ENCODE results near the gene NRARP. TPM values are rescaled to one million over a fixed set of nuclear protein-coding genes. Genes with fewer than 3 reads are reported as not detected.

The NRARP gene
- total and polyA plus RNA-seq, 4 donors = 0.48 to 1.3 (median 0.93) TPM; not detected in 1

DNA sequence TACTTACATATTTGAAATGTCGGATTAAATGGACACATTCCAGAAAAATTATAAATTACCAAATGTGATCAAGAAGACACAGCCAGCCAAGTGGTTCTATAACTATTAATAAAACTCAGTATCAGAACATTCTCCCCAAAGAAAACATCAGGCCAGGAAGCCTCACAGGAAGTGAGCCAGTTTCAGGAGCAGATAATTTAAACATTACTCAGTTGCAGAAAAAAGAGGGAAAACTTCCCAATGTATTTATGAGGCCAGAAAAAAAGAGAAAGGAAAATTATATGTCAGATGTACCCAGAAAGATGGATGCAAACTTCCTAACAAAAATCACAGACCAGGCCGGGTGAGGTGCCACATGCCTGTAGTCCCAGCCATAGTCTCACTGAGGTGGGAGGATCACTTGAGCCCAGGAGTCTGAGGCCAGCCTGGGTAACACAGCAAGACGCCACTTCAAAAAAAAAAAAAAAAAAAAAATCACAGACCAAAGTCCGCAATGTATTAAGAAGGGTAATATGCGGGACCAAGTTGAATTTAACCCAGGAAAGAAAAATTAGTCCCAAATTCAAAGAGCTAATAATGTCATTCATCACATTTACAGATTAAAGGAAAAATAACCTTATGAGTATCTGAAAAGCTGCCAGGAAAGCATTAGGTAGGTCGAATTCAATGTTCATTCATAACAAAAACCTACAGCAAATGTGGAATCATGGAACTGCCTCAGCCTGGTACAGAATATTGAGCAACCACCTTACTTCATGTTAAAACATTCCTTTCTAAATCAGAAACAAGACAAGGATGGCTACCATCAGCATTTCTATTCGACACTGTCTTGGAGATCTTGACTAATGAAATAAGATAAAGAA is 37.2 kb upstream of the NRARP start:
- Histone ChIP-seq H3K9ac (ENCODE audit: low read depth in 1 of 2, low read length in 2 of 2) (no peak overlapping the region), H3K36me3 (ENCODE audit: control insufficient read depth in 4 of 4, insufficient read depth in 3 of 4, low read depth in 1 of 4, low read length in 3 of 4) (no peaks in the 10 kb centered on the region), H3K27ac (ENCODE audit: low read depth in 1 of 2, low read length in 2 of 2) (no peak overlapping the region), H3K27me3 (ENCODE audit: control insufficient read depth in 4 of 4, insufficient read depth in 4 of 4, low read length in 3 of 4) (no peaks in the 10 kb centered on the region), H3K4me3 (ENCODE audit: low read depth in 1 of 3, low read length in 3 of 3) (no peak overlapping the region), H3K4me1 (ENCODE audit: control insufficient read depth in 4 of 4, insufficient read depth in 4 of 4, low read length in 3 of 4) (no peaks in the 10 kb centered on the region), H3K9me3 (ENCODE audit: control insufficient read depth in 4 of 4, low read length in 3 of 4) (no peaks in the 10 kb centered on the region)
- DNase-seq (ENCODE audit: low spot score) = no peak
- TF ChIP-seq GABPA (IDR thresholded peaks at IDR 0.05 in 1 of 2, conservative IDR thresholded peaks at IDR 0.05 in 1 of 2) = no peak
- no peak for TF ChIP-seq HNF4G (IDR thresholded peaks at IDR 0.05)
- TF ChIP-seq SP1 (IDR thresholded peaks at IDR 0.05) = no peak
- no peak for TF ChIP-seq FOXA2 (IDR thresholded peaks at IDR 0.05)
- no peak for TF ChIP-seq YY1 (IDR thresholded peaks at IDR 0.05)
- TF ChIP-seq, protein P1, sequence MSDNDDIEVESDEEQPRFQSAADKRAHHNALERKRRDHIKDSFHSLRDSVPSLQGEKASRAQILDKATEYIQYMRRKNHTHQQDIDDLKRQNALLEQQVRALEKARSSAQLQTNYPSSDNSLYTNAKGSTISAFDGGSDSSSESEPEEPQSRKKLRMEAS (IDR thresholded peaks at IDR 0.05) = no peak
- TF ChIP-seq EGR1 (IDR thresholded peaks at IDR 0.05; ENCODE audit: low read depth in 2 of 2) = no peak
- TF ChIP-seq, protein P2, sequence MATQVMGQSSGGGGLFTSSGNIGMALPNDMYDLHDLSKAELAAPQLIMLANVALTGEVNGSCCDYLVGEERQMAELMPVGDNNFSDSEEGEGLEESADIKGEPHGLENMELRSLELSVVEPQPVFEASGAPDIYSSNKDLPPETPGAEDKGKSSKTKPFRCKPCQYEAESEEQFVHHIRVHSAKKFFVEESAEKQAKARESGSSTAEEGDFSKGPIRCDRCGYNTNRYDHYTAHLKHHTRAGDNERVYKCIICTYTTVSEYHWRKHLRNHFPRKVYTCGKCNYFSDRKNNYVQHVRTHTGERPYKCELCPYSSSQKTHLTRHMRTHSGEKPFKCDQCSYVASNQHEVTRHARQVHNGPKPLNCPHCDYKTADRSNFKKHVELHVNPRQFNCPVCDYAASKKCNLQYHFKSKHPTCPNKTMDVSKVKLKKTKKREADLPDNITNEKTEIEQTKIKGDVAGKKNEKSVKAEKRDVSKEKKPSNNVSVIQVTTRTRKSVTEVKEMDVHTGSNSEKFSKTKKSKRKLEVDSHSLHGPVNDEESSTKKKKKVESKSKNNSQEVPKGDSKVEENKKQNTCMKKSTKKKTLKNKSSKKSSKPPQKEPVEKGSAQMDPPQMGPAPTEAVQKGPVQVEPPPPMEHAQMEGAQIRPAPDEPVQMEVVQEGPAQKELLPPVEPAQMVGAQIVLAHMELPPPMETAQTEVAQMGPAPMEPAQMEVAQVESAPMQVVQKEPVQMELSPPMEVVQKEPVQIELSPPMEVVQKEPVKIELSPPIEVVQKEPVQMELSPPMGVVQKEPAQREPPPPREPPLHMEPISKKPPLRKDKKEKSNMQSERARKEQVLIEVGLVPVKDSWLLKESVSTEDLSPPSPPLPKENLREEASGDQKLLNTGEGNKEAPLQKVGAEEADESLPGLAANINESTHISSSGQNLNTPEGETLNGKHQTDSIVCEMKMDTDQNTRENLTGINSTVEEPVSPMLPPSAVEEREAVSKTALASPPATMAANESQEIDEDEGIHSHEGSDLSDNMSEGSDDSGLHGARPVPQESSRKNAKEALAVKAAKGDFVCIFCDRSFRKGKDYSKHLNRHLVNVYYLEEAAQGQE (IDR thresholded peaks at IDR 0.05) = no peak
- 86% methylated on average over 7 of the region's 7 CpGs for WGBS

DNA sequence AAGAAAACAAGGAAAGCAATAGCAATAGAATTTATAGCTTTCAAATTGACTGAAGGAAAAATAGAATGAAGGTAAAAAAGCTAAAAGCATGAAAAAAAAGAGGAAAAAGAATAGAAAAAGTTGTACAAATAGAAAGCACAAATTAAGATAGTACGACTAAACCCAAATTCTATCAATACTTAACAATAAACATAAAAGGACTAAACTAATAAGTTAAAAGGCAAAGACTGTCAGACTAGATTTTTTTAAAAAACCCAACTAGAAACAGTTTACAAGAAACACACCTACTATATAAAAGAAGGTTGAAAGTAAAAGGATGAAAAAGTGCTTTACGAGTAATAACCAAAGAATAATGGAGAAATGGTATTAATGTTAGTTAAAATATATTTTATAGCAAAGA is 34.7 kb upstream of the NRARP start:
- no peaks in the 10 kb centered on the region for H3K4me1 ChIP-seq (ENCODE audit: control insufficient read depth in 4 of 4, insufficient read depth in 4 of 4, low read length in 3 of 4)
- no peaks in the 10 kb centered on the region for H3K36me3 ChIP-seq (ENCODE audit: control insufficient read depth in 4 of 4, insufficient read depth in 3 of 4, low read depth in 1 of 4, low read length in 3 of 4)

More for the DNA sequence above, 34.7 kb upstream of the NRARP start:
- no peak overlapping the region for H3K4me3 ChIP-seq (ENCODE audit: low read depth in 1 of 3, low read length in 3 of 3)
- no peak overlapping the region for H3K9ac ChIP-seq (ENCODE audit: low read depth in 1 of 2, low read length in 2 of 2)
- no peak for TF ChIP-seq RAD21 (IDR thresholded peaks at IDR 0.05)
- TF ChIP-seq, protein P3, sequence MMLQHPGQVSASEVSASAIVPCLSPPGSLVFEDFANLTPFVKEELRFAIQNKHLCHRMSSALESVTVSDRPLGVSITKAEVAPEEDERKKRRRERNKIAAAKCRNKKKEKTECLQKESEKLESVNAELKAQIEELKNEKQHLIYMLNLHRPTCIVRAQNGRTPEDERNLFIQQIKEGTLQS (IDR thresholded peaks at IDR 0.05) = no peak
- TF ChIP-seq NR2F2 (IDR thresholded peaks at IDR 0.05) = no peak
- TF ChIP-seq GABPA (IDR thresholded peaks at IDR 0.05 in 1 of 2, conservative IDR thresholded peaks at IDR 0.05 in 1 of 2) = no peak
- no peak for TF ChIP-seq JUND (IDR thresholded peaks at IDR 0.05)
- TF ChIP-seq, protein P2 (IDR thresholded peaks at IDR 0.05) = no peak
- TF ChIP-seq, protein P4, sequence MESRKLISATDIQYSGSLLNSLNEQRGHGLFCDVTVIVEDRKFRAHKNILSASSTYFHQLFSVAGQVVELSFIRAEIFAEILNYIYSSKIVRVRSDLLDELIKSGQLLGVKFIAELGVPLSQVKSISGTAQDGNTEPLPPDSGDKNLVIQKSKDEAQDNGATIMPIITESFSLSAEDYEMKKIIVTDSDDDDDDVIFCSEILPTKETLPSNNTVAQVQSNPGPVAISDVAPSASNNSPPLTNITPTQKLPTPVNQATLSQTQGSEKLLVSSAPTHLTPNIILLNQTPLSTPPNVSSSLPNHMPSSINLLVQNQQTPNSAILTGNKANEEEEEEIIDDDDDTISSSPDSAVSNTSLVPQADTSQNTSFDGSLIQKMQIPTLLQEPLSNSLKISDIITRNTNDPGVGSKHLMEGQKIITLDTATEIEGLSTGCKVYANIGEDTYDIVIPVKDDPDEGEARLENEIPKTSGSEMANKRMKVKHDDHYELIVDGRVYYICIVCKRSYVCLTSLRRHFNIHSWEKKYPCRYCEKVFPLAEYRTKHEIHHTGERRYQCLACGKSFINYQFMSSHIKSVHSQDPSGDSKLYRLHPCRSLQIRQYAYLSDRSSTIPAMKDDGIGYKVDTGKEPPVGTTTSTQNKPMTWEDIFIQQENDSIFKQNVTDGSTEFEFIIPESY (IDR thresholded peaks at IDR 0.05) = no peak
- no peak for TF ChIP-seq SP1 (IDR thresholded peaks at IDR 0.05)
- no peaks in the 10 kb centered on the region for H3K9me3 ChIP-seq (ENCODE audit: control insufficient read depth in 4 of 4, low read length in 3 of 4)
- WGBS = 97% methylated on average over 2 of the region's 2 CpGs
- no peaks in the 10 kb centered on the region for H3K27me3 ChIP-seq (ENCODE audit: control insufficient read depth in 4 of 4, insufficient read depth in 4 of 4, low read length in 3 of 4)
- no peak overlapping the region for H3K27ac ChIP-seq (ENCODE audit: low read depth in 1 of 2, low read length in 2 of 2)
- no peak for DNase-seq (ENCODE audit: low spot score)

Data from liver (tissue), 9 donors.